Kidney tubule cell (primary cell): Measurements from ENCODE around the gene A1BG.
"Not testable (repeated sequence)": the region's sequence is repeated elsewhere in the genome, so short reads cannot be mapped to it uniquely, and the experiment has no call there.

ENCODE experiments used
- DNase-seq: peaks from one replicate; pipeline ENCODE4 v3.0.0-alpha.2; 2018; ENCODE audit warnings: low spot score

Gene A1BG

DNA sequence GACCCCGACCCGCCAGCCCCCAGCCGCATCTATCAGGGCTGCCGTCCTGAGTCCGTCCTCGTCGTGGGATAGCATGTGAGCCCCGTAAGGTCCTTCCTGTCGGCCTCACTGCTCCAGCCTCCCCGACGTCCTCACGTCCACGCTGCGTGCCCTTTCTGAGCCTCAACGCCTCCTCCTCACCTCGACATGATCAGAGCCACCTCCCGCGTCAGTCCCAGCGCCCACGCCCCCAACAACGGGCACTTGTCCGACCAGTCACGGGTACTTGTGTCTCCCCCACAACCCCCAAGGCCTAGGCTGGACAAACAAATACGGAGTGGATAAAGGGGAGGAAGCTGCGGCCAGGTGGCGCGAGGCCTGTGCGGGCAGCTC is 8.6 kb upstream of the A1BG start:
- DNase-seq = peak; percentile 60

DNA sequence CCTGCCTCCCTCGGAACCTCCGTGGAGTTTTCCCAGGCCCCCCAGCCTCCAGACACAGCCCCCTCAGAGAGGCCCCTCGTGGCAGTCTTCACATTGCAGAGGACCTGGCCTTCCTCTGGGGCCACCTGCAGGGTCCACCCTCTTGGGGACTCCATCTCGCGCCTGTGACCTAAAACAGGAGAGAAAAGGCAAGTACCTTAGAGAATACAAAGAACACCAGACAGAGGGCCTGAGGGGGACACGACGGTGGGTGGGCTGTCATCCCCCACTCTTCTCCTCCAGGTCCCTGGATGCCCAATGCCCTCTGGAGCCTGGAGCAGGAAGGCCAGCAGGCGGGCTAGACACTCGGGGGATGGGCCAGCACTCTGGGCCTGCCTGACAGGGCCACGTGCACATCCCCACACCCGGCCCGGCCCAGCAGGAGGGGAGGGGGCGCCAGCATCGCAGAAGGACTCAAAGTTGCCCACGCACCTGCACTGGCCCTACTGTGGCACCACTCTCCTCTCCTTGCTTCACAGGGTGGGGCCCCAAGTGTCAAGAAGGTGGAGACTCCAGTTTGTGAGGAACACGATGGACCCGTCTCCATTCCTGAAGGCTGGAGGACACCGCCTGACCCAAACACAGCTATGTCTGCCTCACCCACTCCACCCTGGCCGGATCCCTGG is 4.3 kb upstream of the A1BG start:
- no peak for DNase-seq

DNA sequence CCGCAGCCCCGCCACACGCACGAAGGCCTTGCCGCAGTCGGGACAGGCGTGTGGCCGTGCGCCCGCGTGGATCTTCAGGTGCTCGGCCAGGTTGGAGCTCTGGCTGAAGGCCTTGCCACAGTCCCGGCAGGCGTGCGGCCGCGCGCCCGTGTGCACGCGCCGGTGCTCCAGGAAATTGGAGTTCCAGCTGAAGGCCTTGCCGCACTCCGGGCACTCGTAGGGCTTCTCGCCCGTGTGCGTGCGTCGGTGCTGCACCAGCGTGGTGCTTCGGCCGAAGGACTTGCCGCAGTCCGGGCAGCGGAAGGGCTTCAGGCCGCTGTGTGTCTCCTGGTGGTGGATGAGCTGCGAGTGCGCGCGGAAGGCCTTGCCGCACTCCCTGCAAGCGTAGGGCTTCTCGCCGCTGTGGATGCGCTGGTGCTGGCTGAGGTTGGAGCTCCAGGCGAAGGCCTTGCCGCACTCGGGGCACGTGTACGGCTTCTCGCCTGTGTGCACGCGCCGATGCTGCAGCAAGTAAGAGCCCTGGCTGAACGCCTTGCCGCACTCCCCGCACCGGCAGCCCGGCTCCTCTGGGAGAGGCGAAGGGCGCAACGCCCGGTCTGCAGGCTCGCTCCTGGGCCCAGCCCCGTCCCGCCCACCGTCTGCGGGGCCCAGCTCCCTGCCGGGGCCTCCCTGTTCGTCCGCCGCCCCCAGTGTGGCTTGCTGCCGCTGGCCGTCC is 3.6 kb upstream of the A1BG start:
- no peak for DNase-seq

DNA sequence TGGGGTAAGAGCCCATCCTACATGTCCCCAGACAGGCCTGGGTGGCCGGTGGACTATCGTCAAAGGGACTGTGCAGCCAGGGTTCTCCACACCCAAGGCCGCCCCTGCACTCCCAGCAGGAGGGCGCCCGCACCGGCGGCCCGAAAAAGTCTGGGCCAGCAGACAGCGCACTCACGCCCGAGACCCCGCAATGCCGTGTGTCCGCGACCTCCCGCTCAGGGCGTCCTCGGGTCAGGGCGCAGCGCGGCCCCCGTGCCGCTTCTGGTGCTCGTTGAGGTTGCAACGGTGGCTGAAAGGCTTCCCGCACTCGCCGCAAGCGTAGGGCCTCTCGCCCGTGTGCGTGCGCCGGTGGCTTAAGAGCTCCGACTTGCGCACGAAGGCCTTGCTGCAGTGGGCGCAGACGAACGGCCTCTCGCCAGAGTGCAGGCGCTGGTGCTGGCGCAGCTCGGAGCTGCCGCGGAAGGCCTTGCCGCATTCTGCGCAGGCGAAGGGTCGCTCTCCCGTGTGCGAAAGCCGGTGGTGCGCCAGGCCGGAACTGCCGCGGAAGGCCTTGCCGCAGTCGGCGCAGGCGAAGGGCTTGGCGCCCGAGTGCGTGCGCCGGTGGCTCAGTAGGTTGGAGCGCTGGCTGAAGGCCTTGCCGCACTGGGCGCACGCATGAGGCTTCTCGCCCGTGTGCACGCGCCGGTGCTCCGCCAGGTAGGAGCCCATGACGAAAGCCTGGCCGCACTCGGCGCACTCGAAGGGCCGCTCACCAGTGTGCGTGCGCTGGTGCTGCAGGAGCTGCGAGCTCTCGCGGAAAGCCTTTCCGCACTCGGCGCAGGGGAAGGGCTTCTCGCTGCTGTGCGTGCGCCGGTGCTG is 2.8 kb upstream of the A1BG start:
- DNase-seq = no peak

DNA sequence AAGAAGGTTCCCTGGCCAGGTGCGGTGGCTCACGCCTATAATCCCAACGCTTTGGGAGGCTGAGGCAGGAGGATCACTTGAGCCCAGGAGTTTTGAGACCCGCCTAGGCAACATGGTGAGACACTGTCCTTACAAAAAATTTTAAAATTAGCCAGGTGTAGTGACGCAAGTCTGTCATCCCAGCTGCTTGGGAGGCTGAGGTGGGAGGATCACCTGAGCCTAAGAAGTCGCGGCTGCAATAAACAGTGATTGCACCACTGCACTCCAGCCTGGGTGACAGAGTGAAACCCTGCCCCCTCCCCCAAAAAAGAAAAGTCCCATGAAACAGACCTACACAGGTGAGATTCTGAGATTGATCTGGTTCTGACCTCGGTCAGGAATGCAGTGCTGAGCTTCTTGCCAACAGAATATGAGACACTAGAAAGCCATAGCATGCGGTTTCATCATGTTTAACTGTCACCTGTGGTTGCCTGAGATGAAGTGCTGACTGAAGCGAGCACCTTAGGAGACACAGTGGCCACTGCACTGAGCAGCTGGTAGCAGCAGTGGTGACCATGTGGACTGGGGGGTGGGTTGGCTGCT is 2.0 kb upstream of the A1BG start:
- no peak for DNase-seq

DNA sequence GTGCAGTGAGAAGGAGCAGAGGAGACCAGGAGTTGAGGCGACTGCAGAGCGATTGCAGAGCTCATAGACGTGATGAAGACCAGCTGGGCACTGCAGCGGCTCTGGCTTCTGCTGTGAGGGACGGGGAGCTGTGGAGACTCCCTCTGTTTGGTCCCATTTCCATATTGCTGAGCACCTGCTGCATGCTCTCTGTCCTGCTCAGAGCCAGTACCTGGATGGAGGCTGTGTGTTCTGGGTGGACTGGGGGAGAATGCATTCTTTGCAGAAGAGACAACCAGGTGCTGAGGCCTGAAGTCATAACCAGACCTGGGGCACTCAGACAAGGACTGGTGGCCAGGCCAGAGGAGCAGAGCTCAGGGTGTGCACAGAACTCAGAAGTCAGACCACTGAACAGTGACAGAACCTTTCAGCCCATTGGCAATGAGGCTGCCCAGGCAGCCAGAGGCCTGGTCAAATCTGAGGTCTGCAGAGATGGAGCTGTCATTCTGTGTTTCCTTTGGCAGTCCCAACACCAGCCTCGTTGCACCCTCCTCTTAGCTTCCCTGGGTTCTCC is 1.3 kb upstream of the A1BG start:
- DNase-seq = no peak

DNA sequence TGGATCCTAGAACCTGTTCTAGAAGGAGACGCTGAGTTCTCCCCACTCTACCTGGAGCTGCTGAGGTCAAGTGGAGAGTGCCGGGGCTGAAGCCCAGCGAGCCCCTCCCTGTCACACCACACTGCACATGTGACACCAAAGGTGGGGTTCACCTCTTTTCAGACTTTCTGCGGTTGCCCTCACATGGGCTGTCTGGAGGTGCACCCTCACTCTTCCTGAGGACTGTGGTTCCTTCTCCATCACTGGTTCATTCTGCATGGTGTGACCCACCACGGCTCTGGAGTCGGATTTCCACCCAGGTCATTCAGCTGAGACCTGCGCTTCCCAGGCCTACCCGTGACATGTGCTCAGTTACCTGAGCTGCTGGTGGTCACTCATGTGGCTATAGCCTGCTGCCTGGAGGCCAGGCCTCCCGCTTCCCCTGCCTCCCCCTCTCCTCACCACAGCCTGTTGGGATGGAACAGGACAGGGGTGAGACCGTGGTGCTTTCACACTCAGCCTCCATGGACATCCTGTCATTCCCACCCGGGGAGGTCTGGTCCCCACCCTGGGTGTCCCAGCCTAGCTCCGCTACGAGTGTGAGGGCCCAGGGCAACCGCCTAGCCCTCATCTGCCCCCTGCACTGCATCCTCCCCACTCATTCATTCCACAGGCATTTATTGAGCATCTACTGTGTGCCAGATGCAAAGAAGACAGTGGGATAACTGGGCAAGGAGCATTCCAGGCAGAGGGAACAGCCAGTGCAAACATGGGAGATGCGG is 605 bp upstream of the A1BG start:
- DNase-seq = no peak

DNA sequence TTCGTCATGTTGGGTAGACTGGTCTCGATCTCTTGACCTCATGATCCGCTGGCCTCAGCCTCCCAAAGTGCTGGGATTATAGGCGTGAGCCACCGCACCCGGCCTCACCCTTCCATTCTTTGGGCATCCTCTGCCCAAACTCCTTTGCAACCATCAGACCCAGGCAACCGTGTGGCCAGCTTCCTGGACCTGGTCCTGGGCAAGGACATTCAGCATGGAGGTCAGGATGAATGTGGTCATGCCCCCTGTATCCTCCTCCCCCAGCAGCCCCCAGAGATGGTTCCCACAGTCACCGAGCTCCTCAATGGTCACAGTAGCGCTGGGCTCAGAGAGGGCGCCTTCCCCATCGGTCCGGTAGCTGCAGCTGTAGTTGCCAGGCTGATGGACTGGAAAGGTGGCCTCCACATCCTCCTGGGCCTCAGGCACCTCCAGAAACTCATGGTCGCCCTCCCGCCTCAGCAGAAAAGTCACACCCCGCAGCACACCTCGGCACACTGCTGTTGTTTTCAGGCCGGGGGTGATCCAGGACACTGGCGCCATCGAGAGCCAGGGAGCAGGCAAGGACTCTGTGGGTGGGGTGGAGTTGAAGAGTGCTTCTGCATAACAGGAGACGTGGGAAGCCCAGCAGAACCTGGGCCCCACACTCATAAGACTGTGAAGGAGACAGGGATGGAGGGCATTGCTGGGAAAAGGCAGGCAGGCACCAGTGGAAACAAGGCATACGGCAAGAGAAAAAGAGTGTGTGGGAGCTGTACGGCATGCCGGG is 1.1 kb downstream of the A1BG start:
- DNase-seq = no peak

DNA sequence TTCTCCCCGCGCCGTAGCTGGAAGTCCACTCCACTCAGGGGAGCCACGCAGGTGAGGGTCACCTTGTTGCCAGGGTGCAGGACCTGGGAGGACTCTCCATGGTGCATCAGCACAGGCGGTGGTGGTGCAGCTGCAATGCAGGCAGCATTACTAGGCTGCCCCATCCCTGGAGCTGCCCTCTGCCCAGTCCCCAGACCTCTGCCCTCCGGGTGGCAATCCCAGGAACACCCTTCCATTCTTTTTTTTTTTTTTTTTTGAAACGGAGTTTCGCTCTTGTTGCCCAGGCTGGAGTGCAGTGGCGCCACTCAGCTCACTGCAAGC is 1.8 kb downstream of the A1BG start:
- DNase-seq = no peak

DNA sequence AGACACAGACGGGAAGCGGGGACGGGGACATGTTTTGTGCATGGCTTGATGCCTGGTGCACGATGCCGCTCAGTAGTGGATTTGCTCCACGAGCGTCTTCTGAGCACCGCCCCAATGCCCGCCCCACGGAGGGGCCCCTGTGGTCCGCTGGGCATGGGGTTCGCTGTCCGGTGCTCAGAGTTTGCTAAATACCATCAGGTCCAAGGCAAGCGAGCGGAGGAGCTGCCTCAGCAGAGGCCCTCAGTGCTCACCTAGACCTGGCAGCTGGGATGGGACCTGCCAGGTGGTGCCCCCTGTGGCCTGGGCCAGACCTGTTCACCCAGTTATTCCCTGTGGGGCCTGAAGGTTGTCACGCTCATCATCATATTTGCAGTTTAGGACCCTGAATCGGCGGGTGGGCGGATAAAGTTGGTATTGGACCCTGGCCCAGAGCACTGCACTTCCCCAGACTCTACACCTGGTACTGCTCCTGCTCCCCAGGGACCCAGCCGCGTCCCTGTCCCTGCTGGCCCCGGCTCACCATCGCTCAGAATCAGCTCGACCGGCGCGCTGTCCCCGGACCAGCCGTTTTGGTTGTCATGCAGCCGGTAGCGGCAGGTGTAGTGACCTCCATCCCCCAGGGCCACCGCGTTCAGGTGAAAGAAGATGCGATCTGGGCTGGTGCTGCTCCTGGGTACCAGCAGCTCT is 2.3 kb downstream of the A1BG start:
- DNase-seq = no peak

DNA sequence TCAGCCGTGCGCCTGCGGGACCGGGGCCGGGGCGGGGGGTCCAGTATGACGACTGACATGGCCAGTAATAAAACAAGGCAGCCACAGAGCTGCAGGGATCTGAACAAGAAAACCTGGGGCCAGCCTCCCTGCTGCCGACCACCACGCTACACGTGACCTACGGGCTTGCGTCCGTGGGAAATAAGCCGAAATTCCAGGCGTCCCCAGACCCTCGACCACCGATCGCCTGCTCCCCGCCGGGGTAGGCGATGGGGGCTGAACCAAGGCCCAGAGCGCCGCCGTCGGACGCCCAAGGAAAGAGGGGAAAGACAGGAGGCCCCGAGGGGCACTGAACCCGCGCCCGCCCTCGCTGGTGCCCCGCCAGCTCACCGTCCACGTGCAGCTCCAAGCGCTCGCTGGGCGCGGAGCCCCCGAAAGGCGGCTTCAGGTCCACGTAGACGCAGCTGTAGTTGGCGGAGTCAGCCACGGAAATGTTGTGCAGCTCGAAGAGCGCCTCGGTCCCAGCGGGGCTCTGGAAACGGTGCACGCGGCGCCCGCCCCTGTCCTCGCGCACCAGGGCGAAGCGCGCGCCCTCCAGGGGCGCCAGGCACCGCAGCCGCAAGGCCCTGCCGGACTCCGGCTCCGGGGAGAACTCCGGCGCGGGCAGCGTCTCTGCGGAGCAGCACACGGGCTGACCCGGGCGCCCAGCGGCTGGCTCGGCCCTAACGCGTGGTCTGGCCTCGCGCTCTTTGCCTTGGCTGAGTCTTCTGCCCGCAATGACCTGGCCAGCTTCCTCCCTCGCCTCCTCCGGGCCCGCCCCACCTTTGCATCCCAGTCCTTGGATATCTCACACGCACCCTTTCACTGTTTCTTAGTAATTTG is 3.1 kb downstream of the A1BG start:
- peak; percentile 12 for DNase-seq

DNA sequence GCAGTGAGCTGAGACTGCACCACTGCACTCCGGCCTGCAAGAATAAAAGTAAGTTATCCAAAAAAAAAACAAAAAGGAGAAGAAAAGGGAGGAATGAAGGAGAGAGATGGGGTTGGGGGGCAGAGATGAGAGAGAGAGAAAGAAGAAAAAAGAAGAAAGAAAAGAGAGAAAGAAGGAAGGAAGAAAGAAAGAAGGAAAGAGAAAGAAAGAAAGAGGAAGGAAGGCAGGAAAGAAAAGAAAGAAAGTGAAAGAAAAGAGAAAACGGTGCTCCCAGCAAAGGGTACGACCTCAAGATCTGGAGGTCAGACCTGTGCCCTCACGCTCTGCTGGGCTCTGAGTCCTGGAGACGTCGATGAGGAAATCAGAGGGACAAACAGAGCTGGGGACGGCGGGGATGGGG is 3.7 kb downstream of the A1BG start:
- no peak for DNase-seq

DNA sequence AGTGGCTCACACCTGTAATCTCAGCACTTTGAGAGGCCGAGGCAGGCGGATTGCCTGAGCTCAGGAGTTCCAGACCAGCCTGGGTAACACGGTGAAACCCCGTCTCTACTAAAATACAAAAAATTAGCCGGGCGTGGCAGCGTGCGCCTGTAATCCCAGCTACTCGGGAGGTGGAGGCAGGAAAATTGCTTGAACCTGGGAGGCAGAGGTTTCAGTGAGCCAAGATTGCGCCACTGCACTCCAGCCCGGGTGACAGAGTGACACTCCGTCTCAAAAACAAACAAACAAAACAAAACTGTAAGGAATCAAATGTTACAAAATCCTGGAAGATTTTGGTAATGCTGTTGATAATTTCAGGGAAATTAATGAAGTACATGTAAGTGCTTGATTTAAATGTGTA is 5.2 kb downstream of the A1BG start:
- DNase-seq = not testable (repeated sequence)

DNA sequence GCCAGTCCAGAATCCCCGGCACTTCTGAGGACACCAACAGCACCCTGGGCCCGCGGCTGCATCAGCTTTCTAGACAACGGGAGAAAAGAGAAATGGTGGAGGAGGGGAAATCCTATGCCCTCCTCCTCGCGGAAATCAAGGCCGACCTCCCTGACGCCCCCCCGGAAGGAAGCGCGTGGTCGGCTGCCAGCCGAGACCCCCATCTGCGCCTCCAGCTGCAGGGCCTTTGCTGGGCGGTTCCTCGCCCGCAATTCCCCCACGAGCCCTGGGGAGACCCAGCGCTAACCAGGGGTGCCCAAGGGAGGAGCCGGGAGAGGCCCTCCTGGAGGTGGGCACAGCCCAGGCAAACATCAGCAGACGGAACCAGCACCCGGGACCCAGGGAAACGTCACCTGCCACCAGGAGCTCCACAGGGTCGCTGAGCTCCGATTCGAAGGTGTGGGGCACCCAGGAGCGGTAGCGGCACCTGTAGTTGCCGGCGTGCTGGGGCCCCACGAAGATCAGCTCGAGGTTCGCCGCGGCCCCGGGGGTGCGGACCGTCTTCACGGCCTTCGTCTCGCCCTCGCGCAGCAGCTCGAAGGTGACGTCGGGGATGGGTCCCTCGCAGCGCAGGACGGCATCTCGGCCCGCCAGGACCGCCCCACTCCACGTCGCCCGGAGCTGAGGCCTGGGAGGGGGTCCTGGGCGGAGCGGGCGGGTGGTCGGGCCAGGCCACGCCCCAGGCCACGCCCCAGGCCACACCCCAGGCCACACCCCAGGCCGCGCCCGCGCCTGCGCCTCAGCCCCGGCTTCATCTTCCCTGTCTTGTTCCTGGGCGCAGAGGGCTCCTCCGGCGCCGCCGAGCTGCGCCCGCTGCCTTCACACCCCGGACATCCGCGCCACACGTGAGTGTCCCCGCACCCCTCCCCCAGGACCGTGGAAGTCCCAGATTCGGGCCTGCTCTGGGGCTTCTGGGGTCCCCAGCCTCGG is 6.0 kb downstream of the A1BG start:
- DNase-seq = peak; percentile 24

DNA sequence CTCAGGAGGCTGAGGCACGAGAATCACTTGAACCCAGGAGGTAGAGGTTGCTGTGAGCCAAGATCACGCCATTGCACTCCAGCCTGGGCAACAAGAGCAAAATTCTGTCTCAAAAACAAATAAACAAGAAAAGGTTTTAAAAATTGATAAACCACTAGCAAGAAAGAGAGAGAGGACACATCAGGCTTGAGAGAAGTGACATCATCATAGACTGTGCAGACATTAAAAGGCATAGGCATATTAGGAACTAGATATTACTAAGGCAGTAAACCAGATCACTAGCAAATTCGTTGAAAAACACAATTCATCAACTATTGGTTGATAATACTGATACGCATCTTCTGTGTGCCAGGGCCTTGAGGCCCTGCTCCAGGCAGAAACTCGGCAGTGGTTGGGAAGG is 7.7 kb downstream of the A1BG start:
- DNase-seq = no peak

DNA sequence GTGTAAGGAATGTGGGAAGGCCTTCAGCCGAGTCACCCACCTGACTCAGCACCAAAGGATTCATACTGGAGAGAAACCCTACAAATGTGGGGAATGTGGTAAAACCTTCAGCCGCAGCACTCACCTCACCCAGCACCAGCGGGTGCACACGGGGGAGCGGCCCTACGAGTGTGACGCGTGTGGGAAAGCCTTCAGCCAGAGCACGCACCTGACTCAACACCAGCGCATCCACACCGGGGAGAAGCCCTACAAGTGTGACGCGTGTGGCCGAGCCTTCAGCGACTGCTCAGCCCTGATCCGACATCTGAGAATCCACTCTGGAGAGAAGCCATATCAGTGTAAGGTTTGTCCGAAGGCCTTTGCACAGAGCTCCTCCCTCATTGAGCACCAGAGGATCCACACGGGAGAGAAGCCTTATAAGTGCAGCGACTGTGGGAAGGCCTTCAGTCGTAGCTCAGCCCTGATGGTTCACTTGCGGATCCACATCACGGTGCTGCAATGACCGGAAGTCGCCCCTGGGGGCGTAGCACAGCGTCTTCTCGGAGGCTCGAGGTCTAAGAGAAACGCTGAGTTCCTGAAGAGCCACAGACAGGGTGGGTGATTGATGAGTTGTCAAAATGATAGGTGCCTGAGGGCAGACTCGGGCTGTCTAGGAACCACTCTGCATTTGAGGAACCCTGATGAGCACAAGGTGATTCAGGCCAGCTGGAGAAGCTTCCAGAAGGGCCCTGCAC is 14.3 kb downstream of the A1BG start:
- peak; percentile 24 for DNase-seq

DNA sequence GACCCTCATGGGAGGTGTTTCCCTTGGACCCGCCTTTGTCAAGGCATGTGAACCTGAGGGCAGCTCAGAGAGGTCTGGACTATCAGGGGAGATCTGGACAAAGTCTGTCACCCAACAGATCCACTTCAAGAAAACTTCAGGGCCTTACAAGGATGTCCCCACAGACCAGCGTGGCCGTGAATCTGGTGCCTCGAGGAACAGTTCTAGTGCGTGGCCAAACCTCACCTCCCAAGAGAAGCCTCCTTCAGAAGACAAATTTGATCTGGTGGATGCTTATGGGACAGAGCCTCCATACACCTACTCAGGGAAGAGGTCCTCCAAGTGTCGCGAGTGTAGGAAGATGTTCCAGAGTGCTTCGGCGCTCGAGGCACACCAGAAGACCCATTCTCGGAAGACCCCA is 15.0 kb downstream of the A1BG start:
- no peak for DNase-seq

DNA sequence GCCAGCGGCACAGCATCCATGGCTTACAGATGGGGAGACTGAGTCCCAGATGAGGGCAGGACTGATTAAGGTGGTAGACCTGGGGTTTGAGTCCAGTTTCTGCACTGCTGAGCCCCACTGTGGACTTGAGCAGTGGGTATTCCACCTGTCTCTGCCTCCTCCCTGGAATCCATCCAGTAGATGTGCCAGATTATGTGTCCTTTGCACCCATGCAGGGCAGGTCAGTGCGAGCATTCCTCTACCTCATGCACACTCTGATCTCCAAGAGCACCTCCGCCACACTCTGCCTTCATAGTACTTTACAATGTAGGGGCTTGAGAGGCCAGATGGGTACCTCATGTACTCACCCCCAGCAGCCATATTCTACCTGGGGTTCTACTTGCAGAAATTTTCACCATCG is 16.5 kb downstream of the A1BG start:
- DNase-seq = no peak
